OCI-LY3 (cell line): ENCODE results near the gene URB2.
"Not testable (repeated sequence)": the region's sequence is repeated elsewhere in the genome, so short reads cannot be mapped to it uniquely, and the experiment has no call there.

Source experiments
- H2AFZ ChIP-seq: fragments of 200-600, 300-600 bp; shearing (Covaris generic); 2 replicates; pipeline ENCODE4 v1.6.0; 2014; ENCODE audit warnings: antibody characterized with exemption, low read depth, low read length
- H3K27ac ChIP-seq: fragments of 200-600, 300-600 bp; sonication (generic); 2 replicates; pipeline ENCODE4 v1.5.1; 2014; ENCODE audit warnings: mild to moderate bottlenecking, low read length, moderate library complexity, mixed read lengths
- H3K27me3 ChIP-seq: fragments of 200-600, 300-600 bp; sonication (generic); 2 replicates; pipeline ENCODE4 v1.6.1; 2014; ENCODE audit warnings: low read depth, low read length, mixed read lengths
- H3K36me3 ChIP-seq: fragments of 200-600, 300-600 bp; sonication (generic); replicated peaks from 2 replicates; pipeline ENCODE3; 2014; ENCODE audit warnings: low read depth, low read length, mixed read lengths
- H3K4me1 ChIP-seq: fragments of 300-600, 200-600 bp; sonication (generic); 2 replicates; pipeline ENCODE4 v1.6.1; 2014; ENCODE audit warnings: low read length, mixed read lengths
- H3K4me2 ChIP-seq: fragments of 200-600, 300-600 bp; sonication (generic); 2 replicates; pipeline ENCODE4 v1.6.1; 2014; ENCODE audit warnings: low read length, mixed read lengths
- H3K4me3 ChIP-seq: fragments of 300-600, 200-600 bp; sonication (generic); 2 replicates; pipeline ENCODE4 v1.5.1; 2014; ENCODE audit warnings: antibody characterized with exemption, mild to moderate bottlenecking, low read length, moderate library complexity
- H3K79me2 ChIP-seq: fragments of 300-600, 200-600 bp; shearing (Covaris generic); 2 replicates; pipeline ENCODE4 v1.6.1; 2014; ENCODE audit warnings: mild to moderate bottlenecking, low read length, mixed read lengths
- H3K9ac ChIP-seq: fragments of 300-600, 200-600 bp; shearing (Covaris generic); 2 replicates; pipeline ENCODE4 v1.6.0; 2014; ENCODE audit warnings: mild to moderate bottlenecking, low read length, moderate library complexity
- H3K9me3 ChIP-seq: fragments of 200-600, 300-600 bp; shearing (Covaris generic); 2 replicates; pipeline ENCODE4 v1.6.1; 2014; ENCODE audit warnings: low read length, mixed read lengths; ENCODE audit not compliant: insufficient read depth
- H4K20me1 ChIP-seq: fragments of 200-600, 300-600 bp; sonication (generic); 2 replicates; pipeline ENCODE4 v1.6.1; 2016; ENCODE audit warnings: low read length, mixed read lengths; ENCODE audit not compliant: insufficient read depth
- CTCF ChIP-seq: fragments of 200-600, 300-600 bp; sonication (generic); IDR thresholded peaks from 2 replicates; pipeline ENCODE4 v1.5.1; 2014; ENCODE audit warnings: antibody characterized with exemption, low read length, low read depth
- EZH2phosphoT487 ChIP-seq: fragments of 200-600 bp; shearing (Covaris generic); IDR thresholded peaks from 2 replicates; pipeline ENCODE4 v1.6.1; 2018; ENCODE audit warnings: antibody characterized with exemption, mixed run types, low read depth

URB2 gene

GRCh38 chr1:229590119-229590518 is 35.9 kb upstream of the URB2 start:
- Histone ChIP-seq H3K27me3 (no peaks in the 10 kb centered on the region), H3K9me3 (no peaks in the 10 kb centered on the region), H3K4me3 (no peak overlapping the region), H2AFZ (no peak overlapping the region), H3K9ac (no peak overlapping the region), H3K27ac (no peak overlapping the region), H3K36me3 (peaks cover 16% of the 10 kb centered on the region), H3K79me2 (no peaks in the 10 kb centered on the region), H3K4me1 (no peaks in the 10 kb centered on the region), H3K4me2 (no peak overlapping the region), H4K20me1 (no peaks in the 10 kb centered on the region)
- TF ChIP-seq EZH2phosphoT487 (no peak), CTCF (no peak)

- Histone ChIP-seq H3K27me3 (no peaks in the 10 kb centered on the region), H3K4me1 (no peaks in the 10 kb centered on the region), H3K9ac (no peak overlapping the region), H3K36me3 (peaks cover 22% of the 10 kb centered on the region), H3K4me3 (no peak overlapping the region), H3K9me3 (no peaks in the 10 kb centered on the region), H3K27ac (no peak overlapping the region), H3K79me2 (peaks cover 5% of the 10 kb centered on the region), H4K20me1 (0 out of 2 replicates have a peak, but pooled peaks cover 4% of the 10 kb centered on the region), H3K4me2 (no peak overlapping the region), H2AFZ (no peak overlapping the region)
- no peak for TF ChIP-seq CTCF
- TF ChIP-seq EZH2phosphoT487, result no peak
These were observed 32.2 kb upstream of the URB2 start for GRCh38 chr1:229593800-229594199.

DNA sequence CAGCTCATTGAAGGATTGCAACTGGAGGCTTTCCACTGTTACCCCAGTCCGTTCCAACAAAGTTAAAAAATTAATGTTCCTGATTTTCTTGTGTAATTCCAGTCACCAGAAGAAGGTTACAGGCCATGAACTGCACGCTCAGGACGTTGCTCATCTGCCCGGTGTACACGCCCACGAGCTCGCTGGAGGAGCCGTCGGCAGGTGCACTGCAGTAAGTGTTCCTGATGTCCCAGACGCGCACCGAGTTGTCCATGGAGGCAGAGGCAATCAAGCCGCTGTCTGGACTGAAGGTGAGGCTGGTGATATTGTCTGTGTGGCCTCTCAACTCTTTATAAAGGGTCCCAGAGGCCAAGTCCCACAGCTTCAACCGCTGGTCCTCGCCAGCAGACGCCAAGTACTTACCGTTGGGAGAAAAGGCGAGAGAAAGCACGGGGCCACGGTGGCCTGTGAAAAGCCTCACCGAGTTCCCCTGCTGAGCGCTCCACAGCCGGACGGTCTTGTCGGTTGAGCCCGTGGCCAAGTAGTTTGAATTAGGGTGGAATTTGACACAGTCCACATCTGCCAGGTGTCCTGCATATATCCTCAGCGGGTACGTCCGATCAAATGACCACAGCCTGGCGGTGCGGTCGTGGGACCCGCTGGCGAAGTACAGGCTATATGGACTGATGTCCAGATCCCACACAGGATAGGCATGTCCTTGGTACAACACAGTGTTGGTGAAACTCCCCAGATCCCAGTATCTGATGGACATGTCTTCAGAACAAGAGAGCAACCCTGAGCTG is 31.6 kb upstream of the URB2 start:
- peaks cover 5% of the 10 kb centered on the region for H3K79me2 ChIP-seq
- H3K9ac ChIP-seq, result no peak overlapping the region
- H3K4me1 ChIP-seq, result no peaks in the 10 kb centered on the region
- TF ChIP-seq CTCF (no peak), EZH2phosphoT487 (no peak)
- peaks cover 27% of the 10 kb centered on the region for H3K36me3 ChIP-seq
- H3K4me3 ChIP-seq, result no peak overlapping the region
- H3K27ac ChIP-seq, result no peak overlapping the region
- no peak overlapping the region for H3K4me2 ChIP-seq
- H3K27me3 ChIP-seq, result no peaks in the 10 kb centered on the region
- peaks cover 6% of the 10 kb centered on the region; the same call in 1 of the 2 replicates for H4K20me1 ChIP-seq
- H3K9me3 ChIP-seq, result no peaks in the 10 kb centered on the region
- H2AFZ ChIP-seq, result no peak overlapping the region

GRCh38 chr1:229595876-229596275 is 30.2 kb upstream of the URB2 start:
- not testable (repeated sequence) for H3K4me3 ChIP-seq, H3K4me1 ChIP-seq, H3K9me3 ChIP-seq, H3K27me3 ChIP-seq, H3K9ac ChIP-seq, H3K27ac ChIP-seq, H3K4me2 ChIP-seq, H2AFZ ChIP-seq, H3K79me2 ChIP-seq
- Histone ChIP-seq H3K36me3 (peaks cover 40% of the 10 kb centered on the region), H4K20me1 (peaks cover 12% of the 10 kb centered on the region; the same call in 1 of the 2 replicates)
